ENCODE data around the gene SERPINA9. TPM values are rescaled to one million over a fixed set of nuclear protein-coding genes. Genes with fewer than 3 reads are reported as not detected.

Gene SERPINA9
- polyA plus RNA-seq, 6 donors from 2014 or later = not detected

DNA sequence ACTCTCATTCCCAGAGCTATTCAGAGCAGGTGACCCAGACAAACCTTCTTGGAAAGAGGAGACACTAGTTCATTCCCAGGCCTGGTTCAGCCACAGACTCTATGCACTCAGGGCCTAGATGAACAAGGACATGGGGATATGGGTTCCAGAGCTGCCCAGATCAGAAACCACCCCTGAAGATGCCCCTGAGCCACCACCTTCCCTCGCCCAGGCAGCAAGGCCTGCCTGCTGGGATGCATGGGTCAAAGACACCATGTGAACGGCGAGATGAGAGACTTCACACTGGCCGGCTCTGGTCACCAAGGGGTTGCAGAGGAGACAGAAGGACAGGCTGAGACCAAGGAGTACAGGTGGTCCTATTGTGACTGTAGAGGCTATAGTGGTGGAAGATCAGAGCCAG, 29.2 kb upstream of the SERPINA9 start:
- H3K9me3 Mint-ChIP-seq = no peaks in the 10 kb centered on the region
- no peaks in the 10 kb centered on the region for H3K36me3 Mint-ChIP-seq
- H3K4me1 Mint-ChIP-seq = no peaks in the 10 kb centered on the region
- peaks cover 12 to 17% (median 13%) of the 10 kb centered on the region in 3 donors for H3K27me3 Mint-ChIP-seq
- DNase-seq (no peak), ATAC-seq (ENCODE audit: low read depth in 2 of 2) (no peak)
- no peak overlapping the region for H3K27ac Mint-ChIP-seq
- no peak overlapping the region for H3K4me3 Mint-ChIP-seq

DNA sequence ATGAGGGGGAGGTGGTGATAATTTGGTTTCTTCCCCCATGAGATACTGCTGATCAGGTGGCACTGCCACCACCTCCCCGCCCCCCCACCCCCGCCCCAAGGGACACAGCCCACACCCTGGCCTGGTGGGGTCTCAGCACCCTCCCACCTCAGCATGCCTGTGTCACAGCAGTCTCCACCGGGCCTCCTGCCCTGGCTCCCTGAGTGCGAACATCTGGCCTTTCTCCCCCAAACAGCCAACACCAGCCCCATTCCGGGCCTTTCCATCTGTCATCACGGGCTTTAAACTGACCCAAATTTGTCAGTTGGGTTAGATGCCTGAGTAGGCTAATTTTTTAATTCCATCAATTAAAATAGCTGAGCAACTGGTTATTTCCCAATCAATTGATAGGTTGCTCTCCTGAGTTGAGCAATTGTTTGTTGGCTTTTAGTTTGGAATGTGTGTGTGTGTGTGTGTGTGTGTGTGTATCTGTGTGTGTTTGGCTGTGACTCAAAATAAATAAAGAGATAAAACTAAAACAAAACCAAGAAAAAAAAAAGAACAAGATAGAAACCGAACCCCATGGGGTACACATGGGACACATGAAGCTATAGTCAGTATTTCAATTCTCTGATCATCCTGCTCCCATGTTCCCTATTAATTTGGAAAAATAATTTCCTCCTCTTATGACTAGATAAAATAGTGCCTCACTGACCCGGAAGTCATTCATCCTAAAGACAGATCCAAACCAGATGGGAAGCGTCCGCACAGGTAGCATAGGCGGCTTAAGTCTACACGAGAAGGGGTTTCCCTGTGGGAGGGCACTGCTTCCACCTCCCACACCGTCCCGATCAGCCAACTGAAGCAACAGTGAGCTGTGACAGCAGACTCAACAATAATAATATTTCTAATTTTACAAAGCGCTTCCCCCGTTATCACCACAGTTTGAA, 25.9 kb upstream of the SERPINA9 start:
- Mint-ChIP-seq H3K27ac (peak overlapping the region in 2 of 6 donors; percentile 40 to 76), H3K4me3 (no peak overlapping the region), H3K9me3 (peaks cover 0 to 4% (median 0%) of the 10 kb centered on the region in 7 donors), H3K27me3 (peaks cover 13 to 19% (median 17%) of the 10 kb centered on the region in 3 donors), H3K36me3 (no peaks in the 10 kb centered on the region), H3K4me1 (no peaks in the 10 kb centered on the region)
- DNase-seq (no peak), ATAC-seq (ENCODE audit: low read depth in 2 of 2) (no peak)

DNA sequence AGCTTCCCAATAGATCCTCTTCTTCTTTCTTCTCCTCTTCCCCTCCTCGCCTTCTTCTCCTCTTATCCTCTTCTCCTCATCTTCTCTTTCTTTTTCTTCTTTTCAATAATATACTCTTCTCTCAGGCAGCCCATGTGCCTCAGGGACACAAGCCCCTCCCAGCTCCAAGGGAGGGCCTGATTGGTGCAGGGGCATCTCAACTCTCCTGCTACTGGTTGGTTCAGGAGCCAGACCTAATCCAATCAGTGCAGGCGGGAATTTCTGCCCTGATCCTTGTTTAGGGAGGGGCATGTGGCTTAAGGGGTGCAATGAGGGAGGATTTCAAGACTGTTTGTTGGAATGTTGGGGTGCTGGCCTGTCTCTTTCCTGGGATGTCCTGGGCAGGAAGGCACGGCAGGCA, 24.3 kb upstream of the SERPINA9 start:
- no peaks in the 10 kb centered on the region for H3K4me1 Mint-ChIP-seq
- H3K27ac Mint-ChIP-seq = no peak overlapping the region
- no peak for ATAC-seq (ENCODE audit: low read depth in 2 of 2)
- no peak for DNase-seq
- H3K36me3 Mint-ChIP-seq = no peaks in the 10 kb centered on the region
- no peak overlapping the region for H3K4me3 Mint-ChIP-seq
- peaks cover 0 to 4% (median 0%) of the 10 kb centered on the region in 7 donors for H3K9me3 Mint-ChIP-seq
- H3K27me3 Mint-ChIP-seq = peaks cover 4 to 9% (median 8%) of the 10 kb centered on the region in 3 donors

DNA sequence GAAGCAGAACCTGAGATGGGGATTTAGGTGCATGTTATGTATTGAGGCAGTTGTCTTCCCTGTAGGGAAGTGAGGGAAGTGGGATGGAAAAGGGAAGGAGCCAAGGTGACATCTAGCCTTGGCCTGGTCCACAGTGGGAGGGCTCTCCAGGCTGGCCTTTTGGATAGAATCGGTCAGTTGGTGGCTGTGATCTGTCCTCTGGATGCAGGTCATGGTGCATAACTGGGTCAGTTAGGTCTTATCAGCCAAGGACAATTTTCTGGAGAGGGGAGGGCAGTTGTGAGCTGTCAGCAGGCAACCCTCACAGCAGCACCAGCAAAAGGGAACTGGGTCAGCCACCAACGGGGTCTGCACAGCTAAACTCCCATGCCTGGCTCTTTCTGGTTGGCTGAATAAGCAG, 23.7 kb upstream of the SERPINA9 start:
- ATAC-seq (ENCODE audit: low read depth in 2 of 2) = no peak
- Mint-ChIP-seq H3K4me1 (no peaks in the 10 kb centered on the region), H3K27ac (no peak overlapping the region), H3K9me3 (peaks cover 0 to 4% (median 0%) of the 10 kb centered on the region in 7 donors), H3K27me3 (peaks cover 0 to 6% (median 5%) of the 10 kb centered on the region in 3 donors), H3K4me3 (no peak overlapping the region), H3K36me3 (no peaks in the 10 kb centered on the region)
- no peak for DNase-seq

DNA sequence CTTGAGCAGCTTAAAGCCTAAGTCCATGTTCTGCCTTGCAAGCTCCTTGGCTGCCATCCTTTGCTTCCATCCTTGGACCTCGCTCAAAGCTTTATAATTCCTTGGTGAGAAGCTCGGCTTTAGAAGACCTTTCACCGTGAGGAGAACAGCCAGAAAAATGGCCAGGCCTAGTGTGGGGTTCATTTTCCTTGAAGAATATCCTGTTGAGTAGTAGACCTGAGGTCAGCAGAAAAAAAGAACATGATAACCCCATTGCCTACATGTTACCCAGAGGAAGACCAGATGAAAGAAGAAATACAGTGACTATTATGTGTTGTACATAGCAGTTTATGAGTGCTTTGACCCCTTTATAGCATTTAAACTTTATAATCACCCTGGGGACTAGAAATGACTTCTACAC, 22.2 kb upstream of the SERPINA9 start:
- Mint-ChIP-seq H3K27ac (peak overlapping the region in 1 of 6 donors; percentile 45), H3K4me1 (no peaks in the 10 kb centered on the region), H3K9me3 (peaks cover 0 to 4% (median 0%) of the 10 kb centered on the region in 7 donors), H3K36me3 (no peaks in the 10 kb centered on the region), H3K27me3 (peaks cover 0 to 6% (median 5%) of the 10 kb centered on the region in 3 donors), H3K4me3 (no peak overlapping the region)
- ATAC-seq (ENCODE audit: low read depth in 2 of 2) = no peak
- no peak for DNase-seq

DNA sequence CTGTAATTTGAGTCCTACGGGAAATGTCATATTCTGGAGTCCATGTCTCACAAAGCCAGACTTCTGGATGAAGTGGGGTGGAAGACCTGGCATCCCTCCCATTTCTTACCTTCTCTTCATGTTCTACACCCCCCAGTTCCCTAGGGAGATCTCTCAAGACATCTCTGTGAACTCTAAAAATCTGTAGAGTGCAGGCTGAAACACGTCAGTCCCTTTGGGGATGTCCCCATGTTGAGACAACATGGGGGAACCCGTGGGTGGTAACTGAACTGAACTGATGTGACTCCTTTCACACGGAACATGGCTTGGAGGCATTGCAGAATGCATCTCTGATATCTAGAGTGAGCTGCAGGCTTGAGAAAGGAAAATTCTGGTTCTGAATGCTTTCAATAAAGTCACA, 18.1 kb upstream of the SERPINA9 start:
- ATAC-seq (ENCODE audit: low read depth in 2 of 2) (no peak), DNase-seq (no peak)
- H3K27me3 Mint-ChIP-seq = peaks cover 0 to 2% (median 2%) of the 10 kb centered on the region in 3 donors
- H3K4me3 Mint-ChIP-seq = no peak overlapping the region
- no peaks in the 10 kb centered on the region for H3K4me1 Mint-ChIP-seq
- H3K36me3 Mint-ChIP-seq = no peaks in the 10 kb centered on the region
- H3K9me3 Mint-ChIP-seq = peaks cover 0 to 4% (median 0%) of the 10 kb centered on the region in 7 donors
- no peak overlapping the region for H3K27ac Mint-ChIP-seq

DNA sequence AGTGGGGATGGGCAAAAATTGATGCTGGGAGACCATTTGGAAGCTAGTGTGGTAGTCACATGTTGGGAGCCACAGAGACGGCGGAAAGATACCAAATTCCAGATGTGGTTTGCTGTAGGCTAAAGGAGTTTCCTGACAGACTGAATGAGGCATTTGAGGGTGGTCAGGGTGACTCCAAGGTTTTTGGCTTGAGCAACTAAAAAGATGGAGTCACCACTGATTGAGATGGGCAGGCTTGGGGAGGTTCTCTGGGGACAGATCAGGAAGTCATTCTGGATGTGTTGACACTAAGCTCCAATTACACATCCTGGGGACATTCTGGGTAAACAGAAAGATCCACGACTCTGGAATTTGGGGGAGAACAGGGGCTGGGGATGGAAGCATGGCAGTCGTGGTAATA, 15.5 kb upstream of the SERPINA9 start:
- Mint-ChIP-seq H3K4me3 (no peak overlapping the region), H3K27me3 (peaks cover 12 to 22% (median 13%) of the 10 kb centered on the region in 3 donors), H3K27ac (no peak overlapping the region), H3K36me3 (no peaks in the 10 kb centered on the region), H3K9me3 (peaks cover 0 to 6% (median 0%) of the 10 kb centered on the region in 7 donors), H3K4me1 (no peaks in the 10 kb centered on the region)
- DNase-seq (no peak), ATAC-seq (ENCODE audit: low read depth in 2 of 2) (no peak)

DNA sequence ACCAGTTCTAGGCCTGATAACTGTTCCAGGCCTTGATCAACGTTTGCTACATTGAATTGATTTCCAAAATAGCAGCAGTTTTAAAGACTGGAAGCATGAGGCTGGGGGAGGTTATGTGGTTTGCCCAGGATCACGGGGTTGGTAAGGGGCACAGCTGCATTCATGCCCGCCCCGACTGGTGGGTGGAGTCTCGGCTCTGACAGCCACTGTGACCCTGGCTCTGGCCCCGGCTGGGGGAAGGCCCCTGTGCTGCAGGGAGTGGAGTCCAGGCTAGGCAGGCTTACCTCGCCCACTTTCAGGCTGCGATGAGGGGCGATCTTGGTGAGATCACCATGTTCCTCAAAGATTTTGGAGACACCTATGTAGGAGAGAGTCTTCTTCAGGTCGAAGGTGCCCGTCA, 13.3 kb upstream of the SERPINA9 start:
- DNase-seq (no peak), ATAC-seq (ENCODE audit: low read depth in 2 of 2) (no peak)
- Mint-ChIP-seq H3K27ac (no peak overlapping the region), H3K4me1 (peaks cover 0 to 4% (median 0%) of the 10 kb centered on the region in 3 donors), H3K9me3 (peaks cover 0 to 6% (median 0%) of the 10 kb centered on the region in 7 donors), H3K27me3 (peaks cover 18 to 32% (median 21%) of the 10 kb centered on the region in 3 donors), H3K36me3 (no peaks in the 10 kb centered on the region), H3K4me3 (no peak overlapping the region)

DNA sequence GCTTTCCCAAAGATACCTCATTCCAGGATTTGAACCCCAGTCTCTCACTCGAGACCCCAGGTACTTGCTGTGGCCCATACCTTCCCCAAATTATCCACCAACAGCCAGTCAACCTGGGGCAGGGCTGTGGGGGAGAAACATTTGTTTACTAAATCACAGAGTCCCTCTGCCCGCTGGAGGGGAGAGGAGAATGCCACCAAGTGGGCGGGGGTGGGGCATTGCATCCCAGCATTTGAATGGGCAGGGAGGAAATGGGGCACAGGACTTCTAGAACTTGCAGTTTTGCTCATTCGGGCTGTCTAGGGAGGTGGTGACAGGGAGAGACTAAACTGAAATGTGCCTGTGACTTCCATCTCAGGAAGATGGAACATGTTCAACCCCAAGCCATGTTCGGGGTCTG, 10.9 kb upstream of the SERPINA9 start:
- ATAC-seq (ENCODE audit: low read depth in 2 of 2) (no peak), DNase-seq (no peak)
- Mint-ChIP-seq H3K4me3 (no peak overlapping the region), H3K27ac (no peak overlapping the region), H3K27me3 (peaks cover 18 to 43% (median 33%) of the 10 kb centered on the region in 3 donors), H3K9me3 (peaks cover 0 to 11% (median 0%) of the 10 kb centered on the region in 7 donors), H3K36me3 (no peaks in the 10 kb centered on the region), H3K4me1 (peaks cover 0 to 10% (median 0%) of the 10 kb centered on the region in 3 donors)

DNA sequence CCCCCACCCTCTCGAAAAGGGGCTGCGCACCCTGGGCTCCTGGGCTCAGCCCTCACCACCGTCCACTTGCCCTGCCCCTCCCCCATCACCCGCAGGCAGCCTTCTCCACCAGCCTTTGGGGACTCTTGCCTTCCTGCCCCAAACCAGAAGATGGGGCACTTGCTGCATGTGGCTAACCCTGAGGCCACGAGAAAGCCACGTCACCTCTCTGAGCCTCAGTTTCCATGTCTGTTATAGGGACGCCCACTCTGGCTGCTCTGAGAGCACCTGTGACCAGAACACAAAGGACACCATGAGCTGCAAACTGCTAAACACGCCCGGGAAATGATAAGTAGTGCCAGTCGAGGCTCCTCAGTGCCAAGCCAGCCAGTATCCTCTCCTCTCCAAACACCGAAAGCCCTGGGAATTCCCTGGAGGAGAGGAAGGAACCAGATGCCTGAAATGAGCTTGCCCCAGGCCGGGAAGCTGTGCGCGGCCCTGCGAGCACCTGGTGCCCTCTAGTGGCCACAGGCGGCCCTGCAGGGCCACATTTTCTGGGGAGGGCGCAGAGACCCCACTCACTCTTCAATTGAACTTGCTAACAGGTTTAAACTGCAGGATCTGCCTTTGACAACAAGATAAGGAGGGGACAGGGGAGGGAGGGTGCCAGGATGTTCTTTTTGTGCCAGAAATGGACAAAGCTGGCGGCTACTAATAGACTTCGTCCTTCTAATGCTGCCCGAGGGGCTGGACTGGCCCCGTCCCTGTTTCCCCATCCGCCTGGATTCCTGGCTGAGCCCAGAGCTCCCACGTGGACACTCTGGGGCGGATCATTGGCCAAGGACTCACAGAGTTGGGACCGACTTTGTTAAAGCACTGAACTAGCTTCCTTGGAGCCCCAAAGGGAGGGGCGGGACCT, 10.2 kb upstream of the SERPINA9 start:
- no peak for ATAC-seq (ENCODE audit: low read depth in 2 of 2)
- Mint-ChIP-seq H3K27me3 (peaks cover 18 to 43% (median 33%) of the 10 kb centered on the region in 3 donors), H3K36me3 (no peaks in the 10 kb centered on the region), H3K4me1 (peaks cover 0 to 10% (median 0%) of the 10 kb centered on the region in 3 donors), H3K9me3 (peaks cover 0 to 11% (median 0%) of the 10 kb centered on the region in 7 donors), H3K4me3 (no peak overlapping the region), H3K27ac (peak overlapping the region in 1 of 6 donors; percentile 76)
- peak; percentile 20 for DNase-seq

DNA sequence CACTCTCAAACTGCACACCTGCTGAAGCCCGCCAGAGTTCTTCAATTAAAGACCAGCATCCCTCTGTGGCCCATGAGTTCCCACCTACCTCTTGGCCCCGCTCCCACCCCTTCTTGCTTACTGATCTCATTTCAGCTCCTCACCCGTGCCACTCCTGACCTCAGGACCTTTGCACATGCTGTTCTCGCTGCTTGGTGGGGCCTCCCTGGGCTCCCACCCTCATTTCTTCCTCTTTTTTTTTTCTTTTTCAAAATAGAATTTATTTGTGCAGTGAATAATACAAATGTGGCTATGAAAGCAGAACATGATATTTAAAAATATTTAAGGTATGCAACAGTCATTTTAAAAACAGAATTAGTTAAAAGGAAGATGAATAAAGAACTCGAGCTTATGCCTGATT, 8.5 kb upstream of the SERPINA9 start:
- H3K36me3 Mint-ChIP-seq = no peaks in the 10 kb centered on the region
- H3K4me3 Mint-ChIP-seq = no peak overlapping the region
- H3K4me1 Mint-ChIP-seq = peaks cover 0 to 10% (median 0%) of the 10 kb centered on the region in 3 donors
- peaks cover 18 to 43% (median 33%) of the 10 kb centered on the region in 3 donors for H3K27me3 Mint-ChIP-seq
- H3K9me3 Mint-ChIP-seq = peaks cover 0 to 15% (median 4%) of the 10 kb centered on the region in 7 donors
- no peak for DNase-seq
- no peak for ATAC-seq (ENCODE audit: low read depth in 2 of 2)
- no peak overlapping the region for H3K27ac Mint-ChIP-seq

DNA sequence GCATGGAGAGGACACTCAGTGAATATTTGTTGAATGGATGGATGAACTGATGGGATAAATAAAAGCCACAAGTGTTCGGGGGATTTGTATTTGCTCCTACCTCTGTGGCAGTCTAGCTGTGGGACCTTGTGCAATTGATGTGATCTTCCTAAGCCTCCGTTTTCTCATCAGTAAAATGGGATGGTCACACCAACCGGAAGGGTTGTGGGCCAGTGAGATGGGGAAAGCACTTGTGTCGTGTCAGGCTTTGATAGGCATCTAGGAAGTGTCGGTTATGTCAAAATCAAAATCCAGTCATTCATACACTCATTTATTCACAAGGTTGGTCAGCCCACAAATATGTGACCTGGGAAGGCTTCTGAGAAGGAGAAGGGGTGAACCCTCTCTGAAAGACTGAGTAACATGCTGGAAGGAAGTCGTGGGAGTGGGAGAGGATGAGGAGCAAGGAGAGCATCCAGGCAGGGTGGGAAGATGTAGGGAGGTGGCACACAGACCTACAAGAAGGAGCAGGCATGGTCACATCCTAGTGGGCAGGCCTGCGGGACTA, 7.8 kb upstream of the SERPINA9 start:
- Mint-ChIP-seq H3K27me3 (peaks cover 17 to 37% (median 30%) of the 10 kb centered on the region in 3 donors), H3K4me3 (no peak overlapping the region), H3K4me1 (peaks cover 0 to 10% (median 0%) of the 10 kb centered on the region in 3 donors), H3K27ac (peak overlapping the region in 1 of 6 donors; percentile 40), H3K36me3 (no peaks in the 10 kb centered on the region), H3K9me3 (peaks cover 5 to 22% (median 7%) of the 10 kb centered on the region in 7 donors)
- DNase-seq (no peak), ATAC-seq (ENCODE audit: low read depth in 2 of 2) (no peak)

DNA sequence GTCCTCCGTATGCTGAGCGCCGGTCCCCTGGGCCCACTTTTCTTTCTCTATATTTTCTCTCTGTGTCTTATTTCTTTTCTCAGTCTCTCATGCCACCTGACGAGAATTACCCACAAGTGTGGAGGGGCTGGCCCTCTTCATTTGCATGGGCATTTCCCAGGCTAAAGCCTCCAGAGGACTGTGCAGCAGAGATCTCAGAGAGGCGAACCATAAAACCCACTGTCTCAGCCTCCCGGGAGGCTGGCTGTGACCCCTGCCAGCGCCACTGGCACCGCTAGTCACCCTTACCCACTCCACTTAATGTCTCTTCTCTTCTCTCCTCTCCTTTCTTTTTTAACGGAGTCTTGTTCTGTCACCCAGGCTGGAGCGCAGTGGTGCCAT, 7.1 kb upstream of the SERPINA9 start:
- Mint-ChIP-seq H3K4me1 (peaks cover 0 to 10% (median 0%) of the 10 kb centered on the region in 3 donors), H3K27me3 (peaks cover 14 to 30% (median 23%) of the 10 kb centered on the region in 3 donors), H3K27ac (peak overlapping the region in 1 of 6 donors; percentile 41), H3K4me3 (peak overlapping the region in 1 of 8 donors; percentile 65), H3K36me3 (no peaks in the 10 kb centered on the region), H3K9me3 (peaks cover 7 to 26% (median 13%) of the 10 kb centered on the region in 7 donors)
- DNase-seq = no peak
- ATAC-seq (ENCODE audit: low read depth in 2 of 2) = peak in 1 of 2 donors; percentile 73
